Mesothelial cell of epicardium (in vitro differentiated cells): ENCODE results near the gene DZANK1. TPM values are rescaled to one million over a fixed set of nuclear protein-coding genes. Genes with fewer than 3 reads are reported as not detected.

Source experiments
- DNase-seq, 2 experiments: peaks; one replicate each; pipeline ENCODE4 v3.0.0; 2021; ENCODE audit warnings: low spot score in 2 of 2; ENCODE audit not compliant: unreplicated experiment in 2 of 2
- H3K27ac Mint-ChIP-seq: 2 replicates; pipeline ENCODE4 v1.8.0; 2021; ENCODE audit warnings: mixed read lengths
- H3K27me3 Mint-ChIP-seq: 2 replicates; pipeline ENCODE4 v1.8.0; 2021; ENCODE audit warnings: low read depth, mixed read lengths
- H3K36me3 Mint-ChIP-seq: 2 replicates; pipeline ENCODE4 v1.8.0; 2021; ENCODE audit warnings: mixed read lengths
- H3K4me1 Mint-ChIP-seq: 2 replicates; pipeline ENCODE4 v1.8.0; 2021; ENCODE audit warnings: mixed read lengths
- H3K4me3 Mint-ChIP-seq: 2 replicates; pipeline ENCODE4 v1.8.0; 2021; ENCODE audit warnings: mild to moderate bottlenecking, moderate library complexity, mixed read lengths
- H3K9me3 Mint-ChIP-seq: 2 replicates; pipeline ENCODE4 v1.8.0; 2021; ENCODE audit warnings: mixed read lengths
- CTCF ChIP-seq: fragments of 200-600 bp; sonication (generic); IDR thresholded peaks from one replicate; pipeline ENCODE4 v1.5.0; 2021; ENCODE audit warnings: antibody characterized with exemption; ENCODE audit not compliant: unreplicated experiment
- total RNA-seq: library from RNA; stranded (reverse); gene quantifications from 3 replicates; pipeline ENCODE4 v1.2.1, GENCODE V29; 2021

Gene DZANK1
- total RNA-seq, 1 donor from 2014 or later = 7.2 TPM

- no peak for TF ChIP-seq CTCF
- H3K36me3 Mint-ChIP-seq = no peaks in the 10 kb centered on the region
- no peaks in the 10 kb centered on the region for H3K9me3 Mint-ChIP-seq
- H3K27me3 Mint-ChIP-seq = no peaks in the 10 kb centered on the region
- no peak for DNase-seq
- H3K4me1 Mint-ChIP-seq = peaks cover 3% of the 10 kb centered on the region
- no peak overlapping the region for H3K4me3 Mint-ChIP-seq
- H3K27ac Mint-ChIP-seq = no peak overlapping the region
Observed at GRCh38 chr20:18421608-18422007, 45.2 kb downstream of the DZANK1 start.

DNA sequence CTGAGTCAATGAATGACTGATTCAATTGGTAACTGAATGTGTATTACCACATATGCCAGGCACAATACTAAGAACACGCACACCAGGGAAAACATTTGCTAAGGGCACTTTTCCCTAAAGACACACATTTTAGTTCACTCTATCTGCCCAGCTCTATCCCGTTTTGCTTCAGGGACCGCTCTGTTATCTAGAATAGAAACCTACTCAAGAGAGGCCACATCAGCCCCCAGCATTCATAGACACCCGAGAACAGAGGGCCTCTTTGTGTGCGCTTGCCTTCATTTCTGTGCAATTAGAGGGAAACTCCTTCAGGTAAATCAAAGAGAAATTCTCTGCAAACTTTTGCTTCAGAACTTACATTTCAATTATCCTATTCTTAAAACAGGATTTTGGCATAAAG is 50.3 kb downstream of the DZANK1 start:
- Mint-ChIP-seq H3K4me3 (no peak overlapping the region), H3K27ac (no peak overlapping the region), H3K9me3 (no peaks in the 10 kb centered on the region), H3K27me3 (no peaks in the 10 kb centered on the region), H3K4me1 (peaks cover 11% of the 10 kb centered on the region), H3K36me3 (no peaks in the 10 kb centered on the region)
- DNase-seq = no peak
- no peak for TF ChIP-seq CTCF

GRCh38 chr20:18414140-18414539 is 52.7 kb downstream of the DZANK1 start:
- no peak for DNase-seq
- Mint-ChIP-seq H3K9me3 (no peaks in the 10 kb centered on the region), H3K27me3 (no peaks in the 10 kb centered on the region), H3K4me1 (peaks cover 11% of the 10 kb centered on the region), H3K36me3 (no peaks in the 10 kb centered on the region), H3K4me3 (no peak overlapping the region), H3K27ac (peak overlapping the region; percentile 37)
- TF ChIP-seq CTCF = no peak

DNA sequence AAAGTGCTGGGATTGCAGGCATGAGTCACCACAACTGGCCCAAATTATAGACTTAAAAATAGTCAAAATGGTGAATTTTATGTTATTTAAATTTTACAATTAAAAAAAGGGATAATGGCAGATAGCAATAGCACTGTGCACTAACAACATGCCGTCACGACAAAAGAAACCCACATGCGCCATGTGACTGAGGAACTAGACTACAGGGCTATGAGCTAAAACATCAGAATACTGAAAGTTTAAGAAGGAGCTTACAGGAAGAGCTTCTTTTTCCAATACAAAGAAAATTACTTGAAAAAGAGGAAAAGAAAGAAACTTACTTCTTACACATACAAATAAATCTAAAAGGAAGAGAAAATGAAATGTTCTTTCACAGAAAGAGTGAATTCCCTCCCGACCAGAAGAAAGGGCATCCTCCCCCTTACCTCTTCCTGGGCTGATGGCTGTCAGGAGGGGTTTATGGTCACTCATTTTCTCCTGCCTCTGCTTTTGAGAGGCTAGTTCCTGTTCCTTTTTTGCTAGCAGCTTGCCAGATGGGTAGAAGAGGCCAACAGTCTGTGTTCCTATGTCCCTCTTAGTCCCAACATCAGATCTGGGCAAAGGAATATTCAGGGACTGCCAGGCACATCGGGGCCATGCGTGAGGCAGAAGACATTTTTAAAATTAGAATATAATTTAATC is 54.5 kb downstream of the DZANK1 start:
- Mint-ChIP-seq H3K27me3 (no peaks in the 10 kb centered on the region), H3K36me3 (peaks cover 2% of the 10 kb centered on the region), H3K4me1 (peaks cover 10% of the 10 kb centered on the region), H3K9me3 (no peaks in the 10 kb centered on the region), H3K4me3 (no peak overlapping the region), H3K27ac (no peak overlapping the region)
- no peak for DNase-seq
- TF ChIP-seq CTCF = no peak

DNA sequence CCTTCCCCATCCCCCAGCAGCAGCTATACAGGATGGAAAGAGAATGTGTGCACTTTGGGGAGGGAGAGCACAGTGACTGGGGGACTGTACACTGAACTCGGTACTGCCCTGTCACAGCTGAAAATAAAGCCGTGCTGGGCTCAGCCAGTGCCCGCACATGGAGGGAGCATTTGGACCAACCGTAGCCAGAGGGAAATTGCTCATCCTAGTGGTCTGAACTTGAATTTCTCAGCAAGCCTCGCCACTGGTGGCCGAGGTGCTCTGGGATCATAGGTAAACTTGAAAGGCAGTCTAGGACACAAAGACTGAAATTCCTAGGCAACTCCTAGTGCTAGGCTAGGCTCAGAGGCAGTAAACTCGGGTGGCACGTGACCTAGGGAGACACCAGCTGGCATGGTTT is 61.0 kb downstream of the DZANK1 start:
- H3K4me3 Mint-ChIP-seq = no peak overlapping the region
- H3K4me1 Mint-ChIP-seq = no peaks in the 10 kb centered on the region
- no peak overlapping the region for H3K27ac Mint-ChIP-seq
- H3K9me3 Mint-ChIP-seq = peaks cover 22% of the 10 kb centered on the region
- no peak for DNase-seq
- no peak for TF ChIP-seq CTCF
- H3K27me3 Mint-ChIP-seq = no peaks in the 10 kb centered on the region
- peaks cover 27% of the 10 kb centered on the region for H3K36me3 Mint-ChIP-seq

- TF ChIP-seq CTCF = no peak
- DNase-seq = no peak
- H3K9me3 Mint-ChIP-seq = peaks cover 25% of the 10 kb centered on the region
- peaks cover 35% of the 10 kb centered on the region for H3K36me3 Mint-ChIP-seq
- no peaks in the 10 kb centered on the region for H3K27me3 Mint-ChIP-seq
- H3K4me3 Mint-ChIP-seq = no peak overlapping the region
- no peaks in the 10 kb centered on the region for H3K4me1 Mint-ChIP-seq
- H3K27ac Mint-ChIP-seq = no peak overlapping the region
Observed at GRCh38 chr20:18404172-18404571, 62.7 kb downstream of the DZANK1 start.
